NCI-H2107 treated with DMSO at 0.1 percent for 48 hours (cell line): ENCODE data around the gene PRKAB2.
"Not testable (repeated sequence)": the region's sequence is repeated elsewhere in the genome, so short reads cannot be mapped to it uniquely, and the experiment has no call there.

ENCODE experiments used
- DNase-seq: peaks from one replicate; lab custom pipeline; 2025; ENCODE audit not compliant: unreplicated experiment; lab: John Stamatoyannopoulos, UW

The PRKAB2 gene

GRCh38 chr1:147172168-147173016 lies at the start of gene PRKAB2:
Gene PRKAB2, minus strand, starts transcription at chr1:147172470. Its CDS starts 326 bp downstream, at chr1:147172144.
- peak; percentile 94 for DNase-seq

DNA sequence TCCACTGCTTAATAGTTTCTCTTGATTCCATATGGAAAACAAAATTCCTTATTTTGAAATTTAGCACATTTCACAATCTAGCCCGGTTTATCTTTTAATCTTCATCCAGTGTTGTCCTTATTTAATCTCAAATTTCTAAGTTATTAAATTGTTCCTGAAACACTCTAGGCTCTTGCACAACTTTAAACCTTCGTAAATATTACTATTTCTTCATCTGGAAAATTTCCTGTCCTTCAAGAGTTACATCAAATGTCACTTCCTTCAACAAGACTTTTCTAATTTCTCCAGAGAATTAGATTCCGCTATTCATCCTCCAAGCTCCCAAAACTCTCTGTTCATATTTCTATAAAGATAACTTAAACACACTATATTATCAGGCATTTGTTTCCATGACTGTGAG lies 46.3 kb upstream of the PRKAB2 start:
- DNase-seq: no peak

DNA sequence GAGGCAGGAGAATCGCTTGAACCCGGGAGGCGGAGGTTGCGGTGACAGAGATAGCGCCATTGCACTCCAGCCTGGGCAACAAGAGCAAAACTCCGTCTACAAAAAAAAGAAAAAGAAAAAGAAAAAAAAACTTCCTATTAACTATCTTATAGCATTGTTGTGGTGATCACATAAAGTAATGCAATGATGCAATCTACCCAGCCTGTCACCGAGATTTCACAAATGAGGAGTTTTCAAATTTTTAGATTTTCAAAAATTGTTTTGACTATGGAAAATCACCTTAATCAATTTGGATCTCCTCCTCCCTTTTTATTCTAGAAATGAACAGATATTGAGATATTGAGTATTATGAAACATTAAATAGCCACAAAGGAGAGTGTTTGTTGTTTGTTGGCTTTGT lies 44.9 kb upstream of the PRKAB2 start:
- DNase-seq: no peak

GRCh38 chr1:147216124-147216523 lies 43.9 kb upstream of the PRKAB2 start:
- no peak for DNase-seq

DNA sequence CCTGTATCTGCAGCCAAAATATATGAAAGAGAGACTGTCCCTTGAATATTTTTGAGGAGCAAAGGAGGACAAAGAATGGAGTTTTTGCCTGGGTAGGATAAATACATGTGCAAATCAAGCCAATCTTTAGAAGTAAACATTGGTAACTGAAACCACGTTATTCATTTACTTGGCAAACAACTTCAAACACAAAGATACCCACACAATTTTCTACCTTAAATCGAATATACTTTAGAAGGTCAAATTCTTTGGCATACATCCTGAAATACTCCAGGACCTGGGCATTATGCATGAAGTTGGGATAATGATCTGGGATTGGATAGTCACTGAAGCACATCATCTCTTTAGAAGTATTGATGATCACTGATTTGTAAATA lies 43.3 kb upstream of the PRKAB2 start:
- DNase-seq: no peak

GRCh38 chr1:147214842-147215539 lies 42.7 kb upstream of the PRKAB2 start:
- DNase-seq: no peak

GRCh38 chr1:147214325-147214724 lies 42.1 kb upstream of the PRKAB2 start:
- DNase-seq: no peak

DNA sequence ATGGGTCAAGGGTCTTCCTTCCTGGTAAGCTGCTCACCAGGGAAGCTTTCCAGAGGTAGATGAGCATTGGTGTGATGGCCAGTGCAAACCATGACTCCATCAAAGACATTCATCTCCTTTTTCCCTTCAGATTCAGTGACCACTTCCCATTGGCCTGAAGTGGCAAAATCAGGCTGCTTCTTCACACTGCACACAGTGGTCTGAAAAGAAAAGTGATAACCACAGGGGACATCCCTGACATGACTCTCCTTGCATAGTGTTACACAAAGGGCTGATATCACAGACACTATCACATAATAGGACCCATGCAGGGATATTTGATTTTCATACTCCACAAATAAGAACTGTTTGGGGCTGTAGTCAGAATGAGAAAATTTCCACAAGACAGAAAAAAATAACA lies 41.0 kb upstream of the PRKAB2 start:
- DNase-seq: no peak

- DNase-seq: no peak
These were observed 39.3 kb upstream of the PRKAB2 start for GRCh38 chr1:147211577-147211976.

DNA sequence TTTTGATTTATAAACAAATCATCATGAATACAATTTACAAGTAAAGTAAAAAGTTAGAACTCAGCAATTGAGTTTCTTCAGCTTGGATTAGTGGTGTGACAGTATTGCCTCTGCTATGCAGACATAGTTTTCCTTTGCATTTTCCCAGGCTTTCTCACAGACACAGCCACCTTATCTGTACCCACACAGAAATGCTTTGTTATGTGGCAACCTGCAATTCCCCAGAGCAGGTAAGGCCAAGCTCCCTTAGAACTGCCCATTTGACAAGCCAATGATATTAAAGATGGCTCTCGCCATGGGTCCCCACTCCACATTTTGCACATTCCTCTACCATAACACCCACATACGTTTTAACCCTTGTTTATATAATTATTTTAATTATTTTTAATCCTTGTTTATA lies 38.7 kb upstream of the PRKAB2 start:
- no peak for DNase-seq

DNA sequence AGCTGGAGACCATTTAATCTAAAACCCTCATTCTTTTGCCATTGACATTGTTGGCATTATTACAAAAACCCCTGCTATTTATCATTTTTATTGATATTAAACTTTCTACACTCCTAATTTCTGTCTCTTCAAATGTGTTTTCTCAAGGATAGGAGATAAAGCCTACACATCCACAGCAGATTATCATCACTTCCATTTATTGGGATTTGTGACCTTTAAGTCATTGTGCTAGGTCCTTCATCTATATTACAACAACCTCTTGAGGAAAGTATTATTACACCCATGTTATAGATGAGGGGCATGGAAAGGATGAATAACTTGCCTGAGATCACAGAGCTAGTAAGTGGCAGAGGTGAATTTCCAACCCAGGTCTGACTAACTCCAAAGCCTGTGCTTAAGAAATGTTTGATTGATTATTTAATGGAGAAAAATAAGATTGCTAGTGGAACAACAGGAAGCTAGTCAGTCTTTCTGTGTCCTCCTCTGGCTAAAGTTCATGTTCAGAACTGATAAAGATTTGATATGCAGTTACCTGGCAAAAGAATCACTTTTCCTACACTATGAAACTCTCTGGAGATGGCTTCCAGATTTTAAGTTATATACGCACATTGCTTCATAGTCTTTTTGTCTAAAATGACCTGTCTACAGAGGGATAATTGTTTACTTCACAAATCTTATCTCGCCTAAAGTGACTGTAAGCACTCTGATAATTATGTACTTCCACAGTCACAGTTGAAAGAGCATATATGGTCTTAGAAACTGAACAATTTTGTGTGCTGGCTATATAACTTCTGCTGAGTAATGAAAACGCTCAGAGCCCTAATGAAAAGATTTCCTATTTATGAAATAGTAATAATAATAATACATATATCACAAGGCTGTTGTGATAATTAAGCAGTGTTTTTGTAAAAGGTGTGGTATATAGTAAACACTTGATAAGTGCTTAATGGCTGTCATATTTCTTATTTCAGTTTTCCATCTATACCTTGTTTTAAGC lies 37.9 kb upstream of the PRKAB2 start:
- DNase-seq: no peak

DNA sequence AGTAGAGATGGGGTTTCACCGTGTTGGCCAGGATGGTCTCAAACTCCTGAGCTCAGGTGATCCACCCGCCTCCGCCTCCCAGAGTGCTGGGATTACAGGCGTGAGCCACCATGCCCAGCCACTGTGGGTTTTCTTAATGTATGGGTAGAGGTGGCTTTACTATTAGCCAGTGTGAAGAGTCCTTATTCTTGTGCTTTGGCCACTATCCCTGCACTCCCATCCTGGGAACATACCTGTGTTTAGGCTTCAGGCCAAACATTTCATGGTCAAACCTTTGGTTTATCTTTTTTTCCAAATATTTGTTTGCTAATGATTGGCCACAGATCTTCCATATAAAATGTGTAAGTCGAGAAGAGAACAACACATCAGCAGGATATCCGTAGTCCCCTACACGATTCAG lies 36.3 kb upstream of the PRKAB2 start:
- DNase-seq: no peak

GRCh38 chr1:147207192-147207591 lies 34.9 kb upstream of the PRKAB2 start:
- no peak for DNase-seq

DNA sequence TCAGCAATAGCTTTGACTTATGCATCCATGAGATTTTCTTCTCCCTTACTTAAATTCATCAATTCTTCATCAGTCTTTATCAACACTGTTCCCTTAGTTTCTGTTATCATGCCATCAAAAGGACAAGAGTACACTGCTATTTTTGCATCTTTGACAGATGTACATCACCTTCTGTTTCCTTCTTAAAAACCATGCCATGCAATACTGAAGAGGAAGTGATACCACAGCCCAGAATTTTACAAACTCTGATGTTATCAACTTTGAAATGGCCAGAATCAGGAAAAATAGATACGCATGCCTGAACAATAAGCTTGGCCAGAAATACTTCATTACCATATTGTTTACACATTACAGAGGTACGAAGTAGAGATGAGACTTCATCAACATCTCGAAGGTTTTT lies 31.8 kb upstream of the PRKAB2 start:
- DNase-seq: no peak

DNA sequence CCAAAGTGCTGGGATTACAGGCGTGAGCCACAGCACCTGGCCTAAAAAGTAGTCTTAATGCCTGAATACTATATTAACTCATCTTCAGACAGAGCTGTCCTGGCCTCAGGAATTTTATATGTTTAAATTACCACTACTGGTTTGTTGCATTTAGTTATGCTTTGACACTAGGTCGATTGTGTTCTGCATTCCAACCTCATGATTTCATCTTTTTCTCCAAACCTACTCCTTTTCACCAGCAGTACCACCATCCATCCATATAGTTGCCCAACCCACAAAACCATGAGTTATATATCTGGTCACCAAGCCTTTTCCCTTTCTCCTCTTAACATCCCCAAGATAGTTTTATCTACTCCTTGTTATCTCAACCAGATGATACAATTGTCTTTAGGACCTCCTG lies 30.3 kb upstream of the PRKAB2 start:
- DNase-seq: no peak

- no peak for DNase-seq
These were observed 29.5 kb upstream of the PRKAB2 start for GRCh38 chr1:147201786-147202185.

- no peak for DNase-seq
These were observed 29.0 kb upstream of the PRKAB2 start for GRCh38 chr1:147201276-147201675.

DNA sequence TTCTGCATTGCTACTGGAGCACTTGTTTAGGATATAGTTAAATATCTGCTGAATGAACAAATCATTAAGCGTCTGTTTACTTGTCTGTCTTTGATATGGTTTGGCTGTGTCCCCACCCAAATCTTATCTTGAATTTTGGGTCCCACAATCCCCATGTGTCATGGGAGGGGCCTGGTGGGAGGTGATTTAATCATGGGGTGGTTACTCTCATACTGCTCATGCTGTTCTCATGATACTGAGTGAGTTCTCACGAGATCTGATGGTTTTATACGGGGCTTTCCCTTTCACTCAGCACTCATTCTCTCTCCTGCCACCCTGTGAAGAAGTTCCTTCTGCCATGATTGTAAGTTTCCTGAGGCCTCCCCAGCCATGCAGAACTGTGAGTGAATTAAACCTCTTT lies 25.1 kb upstream of the PRKAB2 start:
- not testable (repeated sequence) for DNase-seq

GRCh38 chr1:147189514-147189913 lies 17.2 kb upstream of the PRKAB2 start:
- DNase-seq: no peak

DNA sequence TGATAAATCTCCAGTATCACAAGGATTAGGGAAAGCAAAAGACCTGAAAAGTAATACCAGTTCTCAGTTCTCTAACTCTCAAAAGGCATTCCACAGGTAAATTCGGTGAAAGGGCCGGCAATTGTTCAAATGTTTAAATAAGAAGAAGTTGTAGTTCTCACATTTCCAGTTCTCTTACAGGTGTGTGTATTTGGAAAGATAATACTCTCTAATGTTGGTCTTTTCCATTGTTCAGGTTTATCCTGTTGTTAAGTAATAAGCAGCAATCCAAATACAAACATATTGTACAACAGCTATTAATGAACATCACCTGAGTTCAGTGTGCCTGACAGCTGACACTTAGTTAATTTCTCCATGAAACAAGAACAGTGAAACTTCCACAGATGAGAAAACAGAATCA lies 13.2 kb upstream of the PRKAB2 start:
- DNase-seq: peak; percentile 18
